Femur (tissue), 1 donor: ENCODE measurements around the gene SNRPE.

Experiments
- DNase-seq: peaks from one replicate; pipeline ENCODE4 v3.0.0-alpha.2; 2017

The SNRPE gene

DNA sequence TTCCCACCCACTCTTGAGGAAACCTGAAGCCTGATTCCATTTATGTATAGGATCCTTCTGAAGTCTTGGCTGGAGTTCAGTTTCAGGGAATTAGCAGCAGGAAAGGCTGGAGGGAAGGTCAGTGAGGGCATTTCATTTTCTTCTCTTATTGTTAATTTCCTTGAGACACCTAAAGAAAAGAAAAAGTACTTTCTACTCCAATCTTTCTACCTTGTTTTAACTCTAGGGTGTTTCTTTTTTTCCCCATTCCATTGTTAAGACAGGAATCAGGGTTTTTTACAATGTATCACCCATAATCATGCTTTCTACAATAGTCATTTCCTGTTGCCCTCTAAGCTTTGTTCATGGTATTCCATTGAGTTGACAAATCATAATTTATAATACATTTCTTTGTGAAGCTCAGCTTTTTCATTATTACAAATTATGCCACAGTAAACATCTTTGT, 27.4 kb downstream of the SNRPE start:
- DNase-seq = no peak

DNA sequence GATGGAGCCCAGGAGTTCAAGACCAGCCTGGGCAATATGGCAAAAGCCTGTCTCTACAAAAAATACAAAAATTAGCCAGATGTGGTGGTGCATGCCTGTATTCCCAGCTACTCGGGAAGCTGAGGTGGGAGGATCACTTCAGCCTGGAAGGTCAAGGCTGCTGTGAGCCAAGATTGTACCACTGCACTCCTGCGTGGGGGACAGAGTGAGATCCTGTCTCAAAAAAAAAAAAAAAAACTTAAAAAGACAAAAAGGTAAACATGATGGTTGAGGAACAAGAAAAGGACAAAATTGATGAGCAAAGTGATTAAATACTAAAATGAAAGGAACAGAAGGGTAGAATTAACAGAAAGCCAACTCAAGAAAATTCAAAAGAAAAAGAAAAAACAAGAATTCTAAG, 30.6 kb downstream of the SNRPE start:
- DNase-seq = no peak

DNA sequence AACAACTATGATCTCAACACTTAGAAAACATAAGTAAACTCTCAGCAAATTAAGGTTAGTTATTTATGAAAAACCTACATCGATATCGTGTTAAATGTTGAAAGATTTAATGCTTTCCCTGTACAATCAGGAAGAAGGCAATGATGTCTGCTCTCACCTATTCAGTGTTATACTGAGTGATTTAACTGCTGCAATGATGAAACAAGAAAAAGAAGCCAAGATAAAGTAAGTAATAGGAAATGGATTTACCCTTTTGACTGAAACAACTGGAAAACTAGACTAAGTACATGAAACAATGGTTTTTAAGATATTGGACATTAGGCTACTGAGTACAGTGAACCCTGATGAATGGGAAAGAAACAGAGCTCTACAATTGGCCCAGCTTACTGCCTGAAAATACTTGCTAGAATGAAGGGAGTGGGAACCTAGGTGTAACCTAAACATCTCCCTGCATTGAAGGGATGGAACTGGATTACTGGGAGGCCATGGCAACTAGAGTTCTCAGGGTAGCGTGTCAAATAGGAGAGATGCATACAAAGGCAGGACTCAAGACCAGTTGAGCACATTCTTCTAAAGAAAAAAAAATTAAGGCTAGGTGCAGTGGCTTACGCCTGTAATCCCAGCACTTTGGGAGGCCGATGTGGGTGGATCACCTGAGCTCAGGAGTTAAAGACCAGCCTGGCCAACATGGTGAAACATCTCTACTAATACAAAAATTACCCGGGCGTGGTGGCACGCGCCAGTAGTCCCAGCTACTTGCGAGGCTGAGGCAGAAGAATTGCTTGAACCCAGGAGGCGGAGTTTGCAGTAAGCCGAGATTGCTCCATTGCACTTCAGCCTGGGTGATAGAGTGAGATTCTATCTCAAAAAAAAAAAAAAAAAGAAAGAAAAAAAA, 37.3 kb downstream of the SNRPE start:
- DNase-seq = no peak

DNA sequence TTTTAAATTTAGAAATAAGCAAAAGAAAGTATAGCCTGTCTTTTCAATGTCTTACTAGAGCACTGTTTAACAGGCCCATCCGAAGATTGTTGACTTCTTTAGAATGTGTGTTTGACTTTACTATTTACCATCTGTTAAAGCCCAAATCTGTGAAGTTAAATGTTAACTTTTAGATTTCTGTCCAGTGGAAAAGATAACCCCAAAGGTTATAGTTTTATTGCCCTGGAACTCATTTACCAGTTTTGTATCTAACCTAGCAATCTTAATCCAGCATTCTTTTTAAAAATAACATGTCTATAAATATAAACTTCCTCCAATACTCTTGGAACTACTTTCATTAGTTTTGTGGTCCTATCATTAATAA, 37.9 kb downstream of the SNRPE start:
- DNase-seq = no peak

DNA sequence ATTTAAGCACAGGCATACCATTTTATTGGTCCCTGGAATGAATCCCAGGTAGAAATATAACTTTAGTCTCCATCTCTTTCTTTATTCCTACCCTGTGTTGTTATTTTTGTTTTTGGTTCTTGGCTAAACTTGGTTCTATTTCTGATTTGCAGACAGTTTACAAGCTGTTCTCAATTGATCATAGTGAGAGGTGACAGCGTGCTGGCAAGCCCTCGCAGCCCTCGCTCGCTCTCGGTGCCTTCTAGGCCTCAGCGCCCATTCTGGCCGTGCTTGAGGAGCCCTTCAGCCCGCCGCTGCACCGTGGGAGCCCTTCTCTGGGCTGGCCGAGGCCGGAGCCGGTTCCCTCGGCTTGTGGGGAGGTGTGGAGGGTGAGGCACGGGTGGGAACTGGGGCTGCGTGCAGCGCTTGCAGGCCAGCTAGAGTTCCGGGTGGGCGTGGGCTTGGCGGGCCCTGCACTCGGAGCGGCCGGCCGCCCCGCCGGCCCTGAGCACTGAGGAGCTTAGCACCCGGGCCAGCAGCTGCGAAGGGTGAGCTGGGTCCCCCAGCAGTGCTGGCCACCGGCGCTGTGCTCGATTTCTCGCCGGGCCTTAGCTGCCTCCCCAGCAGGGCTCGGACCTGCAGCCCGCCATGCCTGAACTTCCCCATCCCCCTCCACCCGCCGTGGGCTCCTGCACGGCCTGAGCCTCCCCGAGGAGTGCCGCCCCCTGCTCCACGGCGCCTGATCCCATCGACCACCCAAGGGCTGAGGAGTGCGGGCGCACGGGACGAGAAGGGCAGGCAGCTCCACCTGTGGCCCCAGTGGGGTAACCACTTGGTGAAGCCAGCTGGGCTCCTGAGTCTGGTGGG, 38.7 kb downstream of the SNRPE start:
- no peak for DNase-seq

DNA sequence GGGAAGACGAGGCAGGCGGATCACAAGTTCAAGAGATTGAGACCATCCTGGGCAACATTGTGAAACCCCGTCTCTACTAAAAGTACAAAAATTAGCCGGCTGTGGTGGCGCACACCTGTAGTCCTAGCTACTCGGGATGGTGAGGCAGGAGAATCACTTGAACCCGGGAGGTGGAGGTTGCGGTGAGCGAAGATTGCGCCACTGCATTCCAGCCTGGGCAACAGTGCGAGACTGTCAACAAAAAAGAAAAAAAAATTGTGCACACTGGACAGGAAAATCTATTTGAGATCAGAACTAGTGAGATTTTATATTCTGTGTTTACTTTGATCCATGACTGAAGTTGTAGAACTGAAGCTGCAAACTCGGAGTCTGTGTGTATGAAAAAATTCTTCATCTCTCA, 40.2 kb downstream of the SNRPE start:
- DNase-seq = no peak

DNA sequence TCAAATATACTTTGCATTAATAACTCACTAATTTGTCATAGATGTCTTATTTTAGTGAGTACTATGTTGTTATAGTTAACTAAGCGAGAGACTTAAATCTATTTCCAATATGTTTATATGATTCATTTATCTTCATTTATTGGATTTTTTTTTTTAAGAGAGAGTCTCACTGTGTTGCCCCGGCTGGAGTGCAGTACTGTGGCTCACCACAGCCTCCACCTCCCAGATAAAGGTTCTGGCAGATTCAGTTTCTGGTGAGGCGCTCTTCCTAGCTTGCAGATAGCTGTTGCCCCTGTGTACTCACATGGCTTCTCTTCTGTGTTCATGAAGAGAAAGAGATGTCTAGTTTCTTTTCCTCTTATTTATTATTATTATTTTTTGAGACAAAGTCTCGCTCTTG, 43.9 kb downstream of the SNRPE start:
- DNase-seq = no peak

DNA sequence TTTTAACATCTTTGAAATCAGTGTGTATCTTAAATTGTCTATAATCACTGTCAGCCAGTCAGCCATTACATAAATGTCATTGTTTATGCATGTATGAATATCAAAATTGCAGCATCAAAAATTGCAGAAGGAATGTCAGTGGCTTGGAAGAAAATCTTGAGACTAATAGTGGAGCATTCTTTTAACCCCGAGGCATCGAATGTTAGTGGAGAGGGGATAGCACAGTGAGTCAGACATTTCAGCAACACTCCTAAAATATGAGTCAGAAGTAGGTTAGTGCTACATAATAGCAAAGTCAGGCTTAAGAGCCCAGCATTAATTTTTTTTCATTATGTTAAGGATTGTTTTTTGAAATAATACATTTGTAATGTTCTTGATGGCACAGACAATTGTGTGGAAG, 45.5 kb downstream of the SNRPE start:
- no peak for DNase-seq

DNA sequence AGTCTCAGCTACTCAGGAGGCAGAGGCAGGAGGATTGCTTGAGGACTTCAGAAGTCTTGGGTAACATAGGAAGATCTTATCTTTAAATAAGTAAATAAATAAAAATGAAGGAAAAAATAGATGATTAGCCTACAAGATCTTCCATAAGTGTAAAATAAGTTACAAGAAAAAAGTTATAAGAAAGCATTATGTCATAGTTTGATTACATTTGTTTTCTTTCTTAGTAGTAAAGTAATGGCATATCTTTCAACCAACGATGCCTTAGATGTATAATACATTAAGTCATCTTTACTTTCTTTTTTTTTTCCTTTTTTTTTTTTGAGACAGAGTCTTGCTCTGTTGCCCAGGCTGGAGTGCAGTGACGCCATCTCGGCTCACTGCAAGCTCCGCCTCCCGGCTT, 46.5 kb downstream of the SNRPE start:
- no peak for DNase-seq

DNA sequence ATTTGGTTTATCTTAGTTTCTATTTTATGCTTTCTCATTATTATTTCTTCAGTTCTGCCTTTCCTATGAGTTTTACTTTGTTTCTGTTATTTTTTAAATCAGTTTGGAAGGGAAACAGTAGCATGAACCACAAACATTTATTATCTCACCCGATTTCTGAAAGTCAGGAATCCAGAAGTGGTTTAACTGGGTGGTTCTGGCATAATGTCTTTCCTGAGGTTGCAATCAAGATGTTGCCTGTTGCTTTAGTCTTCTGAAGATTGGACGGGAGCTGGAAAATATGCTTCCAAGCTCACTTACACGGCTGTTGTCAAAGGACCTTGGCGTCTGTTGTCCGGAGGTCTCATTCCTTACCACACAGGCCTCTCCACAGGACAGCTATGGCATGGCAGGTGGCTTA, 50.4 kb downstream of the SNRPE start:
- no peak for DNase-seq

DNA sequence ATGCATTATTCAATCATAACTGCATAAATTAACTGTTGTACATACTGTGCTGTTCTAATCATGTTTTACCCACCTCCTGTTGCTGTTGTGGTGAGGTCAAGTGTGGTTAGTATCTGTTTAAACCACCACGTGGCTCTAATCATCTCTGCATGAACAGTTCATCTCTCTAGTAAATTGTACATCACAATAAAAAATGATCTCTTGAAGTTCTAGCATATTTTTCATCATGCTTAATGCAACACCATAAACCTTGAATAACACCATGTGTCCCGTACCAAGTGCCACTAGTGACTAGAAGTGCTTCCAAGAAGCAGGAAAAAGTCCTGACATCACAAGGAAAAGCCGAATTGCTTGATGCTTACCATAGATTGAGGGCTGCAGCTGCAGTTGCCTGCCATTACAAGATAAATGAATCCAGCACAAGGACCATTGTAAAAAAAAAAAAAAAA, 51.7 kb downstream of the SNRPE start:
- DNase-seq = no peak

DNA sequence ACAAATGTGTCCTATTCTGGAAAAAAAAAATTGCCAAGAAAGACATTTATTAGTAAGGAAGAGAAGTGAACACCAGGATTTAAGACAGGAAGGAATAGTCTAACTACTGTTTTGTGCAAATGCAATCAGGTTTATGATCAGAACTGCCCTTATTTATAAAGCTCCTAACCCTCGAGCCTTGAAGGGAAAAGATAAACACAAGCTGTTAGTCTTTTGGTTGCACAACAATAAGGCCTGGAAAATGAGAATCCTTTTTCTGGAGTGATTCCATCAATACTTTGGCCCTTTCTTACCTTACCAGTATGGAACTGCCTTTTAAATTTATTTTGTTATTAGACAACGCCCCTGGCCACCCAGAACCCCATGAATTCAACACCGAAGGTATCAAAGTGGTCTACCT, 52.9 kb downstream of the SNRPE start:
- DNase-seq = no peak

DNA sequence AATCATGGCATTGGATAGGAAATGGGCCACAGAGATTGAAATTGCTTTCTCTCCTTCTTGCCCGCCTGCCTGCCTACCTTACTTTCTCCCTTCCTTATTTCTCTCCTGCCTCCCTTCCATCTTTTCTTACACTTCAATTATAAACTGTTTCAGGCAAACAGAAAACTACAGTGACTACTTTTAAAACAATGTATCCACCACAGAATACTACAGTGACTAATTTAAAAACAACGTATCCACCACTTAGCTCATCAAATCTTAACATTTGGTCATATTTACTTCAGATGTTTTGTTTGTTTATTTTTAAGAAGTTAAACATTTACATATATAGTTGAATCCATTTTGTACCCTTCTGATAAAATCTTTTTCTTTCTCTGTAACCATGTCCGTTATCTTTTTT, 54.4 kb downstream of the SNRPE start:
- no peak for DNase-seq

DNA sequence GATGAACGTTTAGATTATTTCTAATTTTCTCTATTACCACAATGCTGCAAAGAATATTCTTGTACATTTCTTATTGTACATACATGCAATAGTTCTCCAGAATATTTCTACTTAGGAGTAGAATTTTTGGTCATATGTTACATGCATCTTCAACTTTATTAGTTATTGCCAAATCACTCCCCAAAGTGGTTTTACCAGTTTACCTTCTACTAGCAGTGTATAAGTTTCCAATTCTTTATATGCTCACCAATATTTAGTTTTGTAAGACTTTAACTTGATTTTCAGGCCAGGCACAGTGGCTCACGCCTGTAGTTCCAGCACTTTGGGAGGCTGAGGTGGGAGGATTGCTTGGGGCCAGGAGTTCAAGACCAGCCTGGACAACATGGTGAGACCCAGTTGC, 55.4 kb downstream of the SNRPE start:
- no peak for DNase-seq
